CD4-positive, alpha-beta T cell treated with Interleukin-15 for 4 hours (primary cell): ENCODE data around the gene SNX7.

Experiments
- DNase-seq: peaks from one replicate; pipeline ENCODE4 v3.0.0-alpha.2; 2020; ENCODE audit warnings: low spot score

SNX7 gene, protein sequence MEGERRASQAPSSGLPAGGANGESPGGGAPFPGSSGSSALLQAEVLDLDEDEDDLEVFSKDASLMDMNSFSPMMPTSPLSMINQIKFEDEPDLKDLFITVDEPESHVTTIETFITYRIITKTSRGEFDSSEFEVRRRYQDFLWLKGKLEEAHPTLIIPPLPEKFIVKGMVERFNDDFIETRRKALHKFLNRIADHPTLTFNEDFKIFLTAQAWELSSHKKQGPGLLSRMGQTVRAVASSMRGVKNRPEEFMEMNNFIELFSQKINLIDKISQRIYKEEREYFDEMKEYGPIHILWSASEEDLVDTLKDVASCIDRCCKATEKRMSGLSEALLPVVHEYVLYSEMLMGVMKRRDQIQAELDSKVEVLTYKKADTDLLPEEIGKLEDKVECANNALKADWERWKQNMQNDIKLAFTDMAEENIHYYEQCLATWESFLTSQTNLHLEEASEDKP

DNA sequence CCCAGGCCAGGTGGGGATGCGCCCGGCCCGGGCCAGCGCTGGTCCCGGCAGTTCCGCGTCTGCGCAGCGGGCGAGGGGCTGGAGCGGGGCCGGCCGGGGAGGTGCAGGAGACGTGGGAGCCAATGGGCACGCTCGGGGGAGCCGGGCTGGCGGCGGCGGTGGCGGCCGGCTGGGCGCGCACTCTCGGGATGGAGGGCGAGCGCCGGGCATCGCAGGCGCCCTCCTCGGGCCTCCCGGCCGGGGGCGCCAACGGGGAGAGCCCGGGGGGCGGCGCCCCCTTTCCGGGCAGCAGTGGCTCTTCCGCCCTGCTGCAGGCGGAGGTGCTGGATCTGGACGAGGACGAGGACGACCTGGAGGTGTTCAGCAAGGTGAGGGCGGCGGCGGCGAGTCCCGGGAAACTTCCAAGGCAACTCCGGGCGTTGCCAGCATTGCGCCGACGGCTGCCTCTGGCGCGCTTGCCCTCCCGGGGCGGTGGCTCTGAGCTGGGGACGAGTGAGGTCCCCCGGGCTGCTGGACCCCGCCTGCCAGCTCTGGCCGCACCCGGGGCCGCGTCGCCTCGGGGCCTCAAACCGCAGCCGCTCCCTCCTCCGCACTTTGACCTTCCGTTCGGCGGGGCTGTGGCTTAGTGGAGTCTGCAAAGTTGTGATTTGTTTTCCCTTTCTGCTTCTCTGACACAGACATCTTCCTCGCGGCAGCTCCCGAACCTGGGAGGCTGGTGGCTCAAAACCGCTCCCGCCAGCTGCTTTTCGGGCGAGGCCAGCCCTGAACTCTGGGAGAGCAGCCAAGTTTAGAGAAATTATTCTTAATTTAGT, at the start of gene SNX7:
Gene SNX7 (plus strand): TSS at position 178 of the 812 bp plus-strand sequence. CDS start 11 bp downstream, at position 189.
- peak; percentile 1 for DNase-seq

DNA sequence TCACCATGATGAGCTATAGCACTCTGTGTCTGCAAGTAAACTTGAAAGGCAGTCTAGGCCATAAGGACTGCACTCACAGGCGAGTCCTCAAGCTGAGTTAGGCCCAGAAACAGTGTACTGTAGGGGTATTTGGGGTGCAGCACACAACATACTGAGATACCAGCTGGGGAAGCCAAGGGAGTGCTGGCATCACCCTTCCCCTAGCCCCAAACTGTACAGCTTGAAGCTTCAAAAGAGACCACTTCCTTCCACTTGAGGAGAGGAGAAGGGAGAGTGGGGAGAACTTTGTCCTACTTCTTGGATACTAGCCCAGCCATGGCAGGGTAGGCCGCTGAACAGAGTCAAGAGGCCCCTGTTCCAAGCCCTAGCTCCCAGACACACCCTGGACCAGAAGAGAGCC, 24.2 kb upstream of the SNX7 start:
- no peak for DNase-seq

DNA sequence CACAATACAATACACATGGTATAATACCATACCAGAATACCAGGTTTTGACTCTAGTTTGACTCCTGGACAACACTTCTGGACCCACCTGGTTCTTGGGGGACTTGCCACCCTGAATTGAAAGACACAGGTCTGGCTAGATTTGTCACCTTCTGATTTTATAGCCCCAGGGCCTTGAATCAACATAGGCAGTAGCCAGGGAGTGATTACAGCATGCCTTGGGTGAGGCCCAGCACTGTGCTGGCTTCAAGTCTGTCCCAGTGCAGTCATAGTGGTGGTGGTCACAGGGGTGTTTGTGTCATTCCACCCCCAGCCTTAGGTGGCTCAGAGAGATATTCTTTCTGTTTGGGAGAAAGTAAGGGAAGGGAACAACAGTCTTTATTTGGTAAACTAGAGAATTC, 23.3 kb upstream of the SNX7 start:
- DNase-seq = no peak

DNA sequence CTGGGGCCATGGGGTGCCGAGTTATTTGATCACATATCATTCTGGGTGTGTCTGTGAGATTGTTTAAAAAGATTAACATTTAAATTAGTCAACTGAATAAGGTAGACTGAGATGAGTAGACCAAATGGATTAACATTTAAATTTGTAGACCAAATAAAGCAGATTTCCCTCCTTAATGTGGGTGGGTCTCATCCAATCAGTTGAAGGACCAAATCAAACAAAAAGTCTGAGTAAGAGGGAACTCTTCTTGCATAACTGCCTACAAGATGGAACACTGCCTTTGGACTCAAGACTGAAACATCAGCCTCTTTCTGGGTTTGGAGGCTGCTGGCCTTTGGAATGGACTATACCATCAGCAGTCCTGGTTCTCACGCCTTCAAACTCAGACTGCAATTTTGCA, 17.0 kb upstream of the SNX7 start:
- no peak for DNase-seq

DNA sequence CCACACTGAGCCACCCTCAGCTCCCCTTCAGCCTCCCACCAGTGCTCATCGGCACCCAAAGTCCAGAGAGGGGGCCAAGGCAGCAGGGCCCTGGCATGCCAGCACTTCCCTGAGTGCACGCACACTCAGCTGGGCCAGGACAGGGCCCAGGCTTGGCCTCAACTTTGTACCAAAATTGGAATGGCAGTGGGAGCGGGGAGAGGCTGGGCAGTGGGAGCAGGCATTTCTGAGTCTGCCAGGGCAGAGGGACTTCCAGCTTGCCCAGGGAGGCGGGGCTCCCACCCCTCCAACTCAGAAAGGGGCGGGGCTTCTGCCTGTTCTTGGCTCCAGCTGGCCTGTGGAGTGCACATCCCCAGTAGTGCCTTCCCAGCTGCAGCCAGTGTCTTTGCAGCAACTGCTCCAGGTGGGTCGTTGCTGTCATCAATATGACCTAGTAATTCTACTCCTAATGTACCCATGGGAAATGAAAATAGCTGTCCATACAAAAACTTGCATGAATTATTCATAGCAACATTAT, 10.3 kb upstream of the SNX7 start:
- DNase-seq = no peak

DNA sequence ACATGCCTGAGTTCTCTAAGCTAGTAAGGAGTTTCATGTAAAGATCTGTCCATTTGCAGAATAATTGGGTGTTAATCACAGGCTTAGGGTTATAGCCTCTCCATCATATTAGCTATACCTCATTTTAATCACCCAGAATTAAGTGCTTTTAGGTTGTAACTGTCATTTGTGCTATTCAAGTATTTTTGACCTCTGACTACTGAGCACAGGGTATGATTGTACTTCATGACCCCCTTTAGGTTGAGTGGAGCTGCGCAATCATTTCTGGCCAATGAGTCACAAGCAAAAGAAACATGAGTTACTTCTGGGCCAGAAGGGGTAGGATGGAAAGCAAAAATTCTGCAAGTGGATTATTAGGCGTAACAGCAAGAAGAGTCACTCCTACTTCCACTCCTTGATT, 8.4 kb upstream of the SNX7 start:
- no peak for DNase-seq

DNA sequence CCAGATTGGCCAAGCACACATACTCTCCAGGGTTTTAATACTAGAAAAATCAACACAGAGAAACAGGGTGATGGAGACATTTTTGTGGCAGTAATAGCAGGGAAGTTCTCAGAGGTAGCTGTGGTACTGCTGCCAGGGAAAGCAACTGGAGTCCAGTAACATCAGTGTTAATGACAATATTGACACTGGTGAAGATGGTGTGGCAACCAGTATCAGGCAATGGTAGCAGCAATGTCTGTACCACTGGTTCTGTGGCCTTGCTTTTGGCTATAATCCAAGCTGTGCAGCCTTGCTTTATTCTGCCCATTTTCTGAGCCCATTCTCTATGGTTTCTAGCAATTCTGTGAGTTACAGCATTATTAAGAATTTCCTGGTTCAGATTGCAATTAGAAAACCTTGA, 1.6 kb upstream of the SNX7 start:
- DNase-seq = no peak

DNA sequence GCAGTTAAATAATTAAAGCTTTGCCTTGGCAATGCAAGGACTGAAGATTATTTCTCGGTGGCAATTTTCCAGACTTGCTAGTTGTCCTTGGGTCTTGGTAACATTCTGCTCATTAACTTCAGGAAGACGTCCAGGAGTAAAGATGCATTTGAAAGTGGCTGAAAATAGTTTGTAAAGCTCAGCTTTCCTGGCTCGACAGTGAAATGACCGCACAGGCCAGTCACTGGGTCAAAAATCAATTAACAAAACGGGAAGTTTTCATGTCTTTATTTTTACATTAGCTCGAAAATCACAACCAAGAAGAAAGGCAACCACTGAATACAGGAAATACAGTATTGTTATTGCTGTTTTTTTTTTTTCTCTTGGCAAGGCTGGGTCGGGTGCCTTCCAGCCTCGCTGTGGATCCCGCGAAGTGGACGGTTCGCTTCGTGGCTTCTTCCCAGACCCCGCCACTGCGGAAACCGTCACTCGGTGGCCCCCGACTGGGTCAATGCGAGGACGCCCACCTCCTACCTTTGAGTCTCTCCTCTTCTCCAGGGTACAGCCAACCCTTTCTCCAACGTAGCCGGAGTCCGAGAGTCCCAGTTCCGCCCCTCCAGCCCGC, 479 bp upstream of the SNX7 start:
- no peak for DNase-seq

DNA sequence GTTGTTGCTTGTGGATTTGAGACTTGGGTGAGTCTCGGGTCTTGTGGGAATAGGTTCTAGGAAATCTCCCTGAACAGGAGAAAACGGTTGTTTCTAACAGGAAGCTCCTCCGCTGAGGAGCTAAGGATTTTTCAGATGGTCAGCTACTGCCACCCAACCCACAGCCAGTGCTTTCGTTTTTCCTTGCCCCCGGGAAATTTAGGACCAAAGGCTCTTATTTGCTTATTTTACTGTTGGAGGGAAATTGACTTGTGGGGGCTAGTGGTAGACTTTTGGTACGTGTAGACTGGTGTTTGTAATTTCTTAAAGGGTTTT, 792 bp downstream of the SNX7 start:
- no peak for DNase-seq

DNA sequence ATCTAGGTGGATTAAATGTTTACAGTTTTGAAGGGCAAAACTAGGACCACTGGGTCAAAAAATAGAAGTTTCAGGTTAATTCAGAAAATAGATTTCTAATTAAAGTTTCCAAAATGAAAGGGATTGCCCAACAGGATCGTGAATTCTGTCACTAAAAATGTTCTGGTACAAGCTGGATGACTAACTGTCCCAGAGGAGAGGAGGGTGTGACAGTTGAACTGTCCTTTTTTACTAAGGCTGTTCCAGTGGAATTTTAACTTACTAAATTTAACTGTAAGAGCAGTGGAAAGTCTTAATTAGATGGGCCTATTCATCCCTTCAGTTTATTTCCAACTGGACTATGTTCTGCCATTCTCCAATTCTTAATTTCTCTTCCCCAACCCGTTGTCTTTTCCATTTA, 7.2 kb downstream of the SNX7 start:
- DNase-seq = no peak

DNA sequence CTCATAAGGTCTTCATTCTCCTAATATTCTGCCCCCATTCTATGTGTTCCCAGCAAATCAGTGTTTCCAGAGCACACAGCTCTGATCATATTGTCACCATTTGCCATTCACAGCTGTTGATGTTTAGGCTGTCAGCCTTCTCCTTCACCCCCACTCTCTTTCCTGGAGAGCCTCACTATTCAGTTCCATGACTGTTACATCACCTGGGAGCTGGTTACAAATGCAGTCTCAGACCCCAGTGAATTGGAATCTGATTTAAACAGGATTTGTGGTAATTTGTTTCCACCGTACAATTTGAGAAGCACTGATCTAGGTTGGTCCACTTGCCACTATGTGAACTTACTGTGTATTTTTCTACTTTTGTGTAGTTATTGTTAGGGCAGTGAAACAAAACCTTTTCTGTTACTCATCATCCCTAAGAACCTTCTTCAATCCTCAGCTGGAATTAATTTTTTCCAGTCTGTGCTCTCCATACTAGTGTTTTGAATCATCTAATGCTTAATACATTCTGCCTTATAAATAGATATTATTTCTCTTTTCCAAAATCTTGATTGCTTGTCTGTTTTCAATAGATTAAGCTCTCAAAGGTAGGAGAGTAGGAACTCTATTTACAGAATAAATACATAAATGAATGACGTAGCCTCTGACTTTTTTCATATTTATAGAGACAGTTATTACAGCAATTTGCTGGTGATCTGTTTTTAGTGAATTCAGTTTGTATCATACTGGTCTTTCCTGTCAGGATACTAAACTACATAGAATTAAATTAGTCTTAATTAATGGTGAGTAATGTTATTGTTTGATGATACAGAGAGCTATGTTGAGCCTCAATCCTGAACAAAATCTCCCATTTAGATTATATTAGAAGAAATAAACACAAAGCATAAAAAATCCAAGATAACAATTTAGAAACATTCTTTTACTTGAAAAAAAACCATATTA, 8.1 kb downstream of the SNX7 start:
- no peak for DNase-seq

DNA sequence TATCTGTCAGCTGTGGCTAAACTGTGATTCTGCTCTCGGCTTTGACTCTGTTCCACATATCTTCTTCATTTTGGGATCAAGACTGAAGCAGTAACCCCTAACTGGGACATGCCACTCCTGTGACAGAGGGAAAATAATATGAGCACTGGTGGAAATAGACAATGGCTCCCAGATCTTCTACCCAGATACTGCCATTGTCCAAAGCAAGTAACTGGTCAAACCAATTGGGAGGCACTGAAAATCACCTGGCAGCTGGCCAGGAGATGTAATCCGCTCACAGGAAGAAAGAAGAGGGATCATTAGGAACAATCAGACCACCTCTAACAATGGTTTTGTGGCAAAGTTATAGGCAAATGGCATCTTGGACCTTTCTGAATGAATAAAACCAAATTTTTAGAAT, 10.7 kb downstream of the SNX7 start:
- DNase-seq = no peak

DNA sequence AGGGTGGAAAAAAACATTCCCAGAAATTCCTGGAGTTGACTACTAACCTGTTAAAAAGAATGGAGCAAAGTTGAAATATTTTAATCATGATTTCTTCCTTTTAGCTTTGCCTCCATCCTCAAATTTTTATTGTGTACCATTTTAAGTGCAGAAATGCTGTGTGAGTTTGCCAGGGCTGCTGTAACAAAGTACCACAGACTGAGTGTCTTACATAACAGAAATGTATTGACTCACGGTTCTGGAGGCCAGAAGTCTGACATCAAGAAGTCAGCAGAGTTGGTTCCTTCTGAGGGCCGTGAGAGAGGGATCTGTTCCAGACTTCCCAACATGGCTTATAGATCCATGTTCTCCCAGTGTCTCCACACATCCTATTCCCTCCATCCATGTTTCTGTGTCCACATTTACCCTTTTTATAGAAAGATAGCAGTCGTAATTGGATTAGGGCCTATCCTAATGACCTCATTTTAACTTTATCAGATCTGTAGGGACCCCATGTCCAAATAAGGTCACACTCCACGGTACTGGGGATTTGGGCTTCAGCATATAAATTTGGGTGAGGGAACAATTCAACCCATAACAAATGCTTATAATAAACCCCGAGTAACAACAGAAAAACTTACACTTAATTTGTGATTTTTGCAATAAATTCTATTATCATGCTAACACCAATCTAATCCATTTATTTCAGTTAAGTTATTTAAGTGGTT, 12.7 kb downstream of the SNX7 start:
- no peak for DNase-seq

DNA sequence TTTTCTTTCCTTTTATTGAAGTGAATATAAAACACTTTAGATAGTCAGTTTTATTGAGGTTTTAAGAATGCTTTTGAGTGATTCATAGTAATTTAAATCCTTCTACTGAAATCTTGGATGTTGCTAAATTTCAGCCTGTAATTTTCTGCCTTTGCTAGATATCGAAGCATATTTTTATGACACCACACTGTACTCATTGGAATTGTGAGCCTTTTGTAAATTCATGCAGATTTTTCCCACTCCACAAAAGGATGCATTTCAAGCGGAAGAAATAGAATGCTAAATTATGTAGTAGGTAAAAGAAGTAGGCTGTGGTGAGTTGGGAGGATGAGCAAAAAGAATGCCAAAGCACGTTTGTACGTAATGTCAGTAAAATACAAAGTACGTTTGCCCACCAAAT, 13.8 kb downstream of the SNX7 start:
- no peak for DNase-seq

DNA sequence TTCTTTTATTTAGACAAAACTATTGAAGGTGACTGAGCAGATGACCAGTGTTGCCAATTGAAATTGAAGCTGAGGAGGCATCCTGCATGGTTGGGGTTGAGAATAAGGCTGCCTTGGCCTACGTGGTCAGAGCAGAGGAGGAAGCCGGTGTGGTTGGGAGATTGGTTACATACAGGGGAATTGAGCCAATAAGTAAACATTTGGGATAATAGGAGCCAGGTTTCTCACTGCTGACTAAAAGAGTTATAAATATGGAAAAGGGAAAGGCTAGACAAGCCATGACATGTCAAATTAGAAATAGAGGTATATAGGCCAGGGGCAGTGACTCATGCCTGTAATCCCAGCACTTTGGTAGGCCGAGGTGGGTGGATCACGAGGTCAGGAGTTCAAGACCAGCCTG, 15.8 kb downstream of the SNX7 start:
- no peak for DNase-seq

DNA sequence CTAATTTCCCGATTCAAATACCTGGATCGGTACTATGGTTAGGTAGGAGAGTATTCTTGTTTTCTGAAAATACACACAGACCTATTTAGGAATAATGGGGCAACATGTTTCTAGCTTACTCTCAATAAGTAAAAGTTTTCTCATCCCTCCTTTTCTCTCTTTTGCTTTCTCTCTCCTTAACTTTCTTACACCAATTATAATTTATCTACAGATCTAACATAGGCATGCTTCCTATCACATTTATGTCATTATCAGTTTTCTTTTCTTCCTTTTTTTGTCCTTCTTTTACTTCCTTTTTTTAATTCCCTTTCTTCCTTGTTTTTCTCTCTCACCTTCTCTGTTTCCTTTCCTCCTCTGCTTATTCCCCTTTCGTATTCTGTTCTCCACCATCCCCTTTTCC, 20.3 kb downstream of the SNX7 start:
- DNase-seq = no peak

DNA sequence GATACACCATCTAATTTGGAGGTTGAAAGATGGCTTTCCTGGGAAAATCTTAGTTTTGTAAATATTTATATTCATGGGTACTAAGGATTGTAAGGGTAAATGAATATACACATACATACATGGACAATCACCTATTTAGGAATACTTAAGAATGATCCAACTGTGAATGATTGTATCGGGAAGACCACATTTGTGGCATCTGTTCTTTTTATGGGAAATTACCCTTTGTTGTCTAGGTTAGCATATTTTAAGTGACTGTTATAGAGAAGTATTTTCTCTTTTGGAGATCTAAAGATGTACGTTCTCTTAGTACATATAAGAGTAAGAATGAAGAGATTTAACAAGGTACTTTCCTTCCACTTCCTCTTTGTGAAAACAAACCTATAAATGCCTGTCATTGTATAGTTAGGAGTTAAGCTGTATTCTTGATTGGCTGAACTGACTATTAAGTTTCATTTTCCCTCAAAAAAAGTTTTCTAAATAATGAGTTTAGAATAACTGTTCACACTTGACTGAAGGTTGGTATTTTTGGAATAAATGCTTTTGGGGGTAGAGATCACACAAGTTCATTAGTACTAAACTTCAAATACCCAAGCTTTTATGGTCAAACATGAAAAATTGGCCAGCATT, 26.7 kb downstream of the SNX7 start:
- no peak for DNase-seq

DNA sequence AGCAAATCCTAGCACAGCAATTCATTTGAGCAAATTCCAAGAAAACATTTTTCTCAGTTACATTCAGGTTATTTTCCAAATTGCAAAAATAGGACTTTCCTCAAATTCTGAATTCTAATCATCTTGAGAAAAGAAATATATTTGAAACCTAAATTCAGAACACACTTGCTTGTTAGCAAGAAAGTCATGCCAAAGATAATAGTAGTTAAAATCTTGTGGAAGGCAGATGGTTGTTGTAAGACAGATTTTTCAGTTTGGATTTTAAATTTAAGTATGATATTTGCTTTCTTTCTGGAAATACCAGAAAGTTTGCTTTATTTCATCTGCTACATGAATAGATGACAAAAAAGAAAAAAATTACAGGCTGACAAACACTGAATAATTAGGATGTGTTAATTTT, 29.1 kb downstream of the SNX7 start:
- DNase-seq = no peak

DNA sequence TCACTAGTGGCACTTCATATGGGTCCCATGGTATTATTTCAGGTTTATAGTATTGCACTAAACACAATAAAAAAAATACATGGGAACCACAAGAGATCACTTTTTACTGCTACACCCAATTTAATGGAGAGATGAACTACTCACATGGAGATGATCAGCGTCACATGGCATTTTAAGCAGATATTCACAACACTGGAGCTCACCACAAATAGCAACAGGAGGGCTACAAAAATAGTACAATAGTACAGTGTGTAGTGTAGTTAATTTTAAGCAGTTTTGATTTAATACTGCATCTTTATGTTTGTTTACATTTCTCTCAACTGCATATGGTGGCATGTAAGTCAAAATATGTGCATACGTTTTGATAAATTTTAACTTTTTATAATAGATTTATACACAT, 31.0 kb downstream of the SNX7 start:
- DNase-seq = no peak

DNA sequence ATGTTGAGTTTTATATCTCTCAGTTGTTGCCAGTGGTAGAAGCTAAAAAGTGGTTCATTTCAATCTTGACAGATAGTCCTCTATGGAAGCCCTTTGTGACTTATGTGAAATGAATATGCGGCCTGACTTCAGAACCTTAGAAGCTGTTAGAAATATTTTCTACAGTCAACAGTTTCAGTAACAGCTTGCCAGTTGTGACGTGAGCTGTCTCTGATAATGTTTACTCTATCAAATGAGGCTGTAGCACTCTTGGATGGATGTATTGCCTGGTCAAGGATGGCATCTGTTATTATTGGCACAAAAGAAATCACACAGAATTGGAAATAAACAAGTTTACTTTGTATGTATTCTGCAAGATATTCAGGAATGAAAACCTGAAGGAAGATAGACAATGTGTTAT, 31.9 kb downstream of the SNX7 start:
- no peak for DNase-seq

DNA sequence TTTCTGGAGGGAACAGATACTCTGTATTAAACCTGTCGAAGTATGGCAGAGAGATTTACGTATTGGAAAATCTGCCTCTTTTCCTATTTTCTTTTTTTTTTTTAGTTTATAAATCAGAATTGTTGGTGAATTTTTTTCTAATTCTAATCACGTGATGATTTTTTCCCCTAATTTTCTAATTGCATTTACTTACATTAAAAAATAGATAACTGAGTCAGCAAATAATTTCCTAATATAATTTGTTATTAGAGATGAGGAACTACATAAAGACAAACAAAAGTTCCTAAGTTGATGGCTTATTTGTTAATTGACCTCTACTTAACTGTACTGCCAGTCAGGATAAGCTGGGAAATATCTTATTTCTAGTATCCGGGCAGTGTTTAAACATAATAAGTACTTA, 34.6 kb downstream of the SNX7 start:
- no peak for DNase-seq
